HG03066 (cell line): ENCODE data around the gene IQCC.

Experiments used
- ATAC-seq: cut with Tn5 transposase; IDR thresholded peaks from one replicate; pipeline ENCODE4 v1.9.1; 2021; ENCODE audit warnings: low read depth; ENCODE audit not compliant: unreplicated experiment

IQCC gene

DNA sequence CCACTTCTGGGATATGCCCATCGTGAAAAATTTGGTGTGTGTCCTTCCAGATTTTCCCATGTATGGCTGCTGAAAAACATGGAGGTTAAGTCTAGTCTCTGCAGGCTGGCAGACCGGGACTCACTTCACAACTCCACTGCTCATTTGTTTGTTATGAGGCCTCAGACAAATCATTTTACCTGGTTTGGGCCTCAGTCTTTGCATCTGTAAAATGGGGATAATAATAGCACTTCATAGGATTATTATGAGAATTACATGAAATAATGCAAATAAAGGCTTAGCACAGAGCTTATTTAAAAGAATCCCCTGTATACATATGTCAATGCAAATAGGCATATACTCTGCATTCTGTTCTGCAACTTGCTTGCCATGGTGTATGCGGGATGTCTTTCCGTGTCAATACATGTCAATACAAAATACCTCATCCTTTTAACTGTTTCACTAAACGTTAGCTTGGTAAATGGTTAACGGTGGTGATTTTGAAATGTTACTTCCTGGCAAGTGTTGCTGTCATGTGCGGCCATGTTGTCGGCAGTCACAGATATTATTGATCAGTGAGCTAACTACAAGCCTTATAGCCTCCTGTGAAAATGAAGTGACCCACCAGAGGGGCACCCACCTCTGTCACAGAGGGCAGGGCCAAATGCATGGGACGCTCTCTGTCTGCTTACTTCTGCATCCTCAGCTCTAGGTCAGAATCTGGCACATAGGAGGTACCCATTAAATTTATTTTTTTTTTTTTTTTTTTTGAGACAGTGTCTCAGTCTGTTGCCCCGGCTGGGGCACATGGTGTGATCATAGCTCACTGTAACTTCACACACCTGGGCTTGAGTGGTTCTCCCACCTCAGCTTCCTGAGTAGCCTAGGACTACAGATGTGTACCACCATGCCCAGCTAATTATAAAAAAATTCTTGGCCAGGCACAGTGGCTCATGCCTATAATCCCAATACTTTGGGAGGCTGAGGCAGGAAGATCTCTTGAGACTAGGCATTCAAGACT lies 49.9 kb downstream of the IQCC start:
- ATAC-seq: no peak

DNA sequence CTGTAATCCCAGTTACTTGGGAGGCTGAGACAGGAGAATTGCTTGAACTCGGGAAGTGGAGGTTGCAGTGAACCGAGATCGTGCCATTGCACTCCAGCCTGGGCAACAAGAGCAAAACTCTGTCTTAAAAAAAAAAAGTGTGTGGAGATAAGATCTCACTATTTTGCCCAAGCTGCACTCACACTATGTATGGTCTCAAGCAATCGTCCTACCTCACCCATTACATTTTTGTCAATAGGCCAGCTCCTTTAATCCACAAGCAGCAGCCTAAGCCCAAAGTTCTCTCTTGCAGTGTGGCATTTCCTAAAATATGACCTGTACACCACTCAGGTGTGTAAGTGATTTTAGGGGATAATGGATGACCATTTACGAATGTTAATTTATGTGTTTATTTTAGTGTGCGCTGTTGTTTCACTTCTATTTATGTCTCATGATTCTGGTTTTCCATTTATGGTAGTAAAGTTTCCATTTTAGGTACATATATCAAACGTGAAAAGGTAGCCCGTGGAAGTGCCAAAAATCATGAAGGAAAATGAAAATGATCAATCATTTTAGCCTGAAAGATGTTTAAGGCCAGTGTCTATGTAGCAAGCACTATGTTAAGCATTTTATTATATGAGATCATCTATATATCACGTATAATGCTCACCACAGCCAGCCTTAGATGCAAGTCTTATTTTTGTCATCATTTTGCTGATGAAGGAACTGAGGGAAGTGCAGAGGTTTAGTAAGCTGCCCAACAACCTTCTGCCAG lies 51.2 kb downstream of the IQCC start:
- no peak for ATAC-seq

DNA sequence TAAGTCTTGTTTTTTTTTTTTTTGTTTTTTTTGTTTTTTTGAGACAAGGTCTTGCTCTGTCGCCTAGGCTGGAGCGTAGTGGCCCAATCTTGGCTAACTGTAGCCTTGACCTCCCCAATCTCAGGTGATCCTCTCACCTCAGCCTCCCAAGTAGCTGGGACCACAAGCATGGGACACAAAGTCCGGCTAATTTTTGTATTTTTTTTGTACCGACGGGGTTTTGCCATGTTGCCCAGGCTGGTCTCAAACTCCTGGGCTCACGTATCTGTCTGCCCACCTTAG lies 51.7 kb downstream of the IQCC start:
- no peak for ATAC-seq
